ENCODE results near the gene DAB1.
"Not testable (repeated sequence)": the region's sequence is repeated elsewhere in the genome, so short reads cannot be mapped to it uniquely, and the experiment has no call there.

Gene DAB1

DNA sequence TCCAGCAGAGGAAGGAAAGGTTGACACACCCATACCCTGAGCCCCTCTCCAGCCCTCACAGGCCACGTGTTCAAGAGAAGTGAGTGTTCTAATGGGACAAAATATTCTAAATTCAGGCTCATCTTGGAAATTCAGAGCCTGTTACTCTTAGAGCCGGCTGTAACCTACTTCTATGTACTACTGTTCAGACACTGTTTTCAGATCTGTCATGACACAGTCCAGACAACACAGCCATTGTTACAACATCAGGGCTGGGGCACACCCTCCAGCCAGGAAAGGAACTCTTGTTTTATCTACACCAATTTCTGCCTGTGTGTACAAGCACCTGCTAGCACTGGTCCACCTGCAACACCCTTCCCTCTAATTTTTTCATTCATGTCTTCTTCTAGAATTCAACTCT is 312.7 kb downstream of the DAB1 start:
- DNase-seq = no peak

- no peak for DNase-seq
These were observed 314.0 kb downstream of the DAB1 start for GRCh38 chr1:57109883-57110282.

DNA sequence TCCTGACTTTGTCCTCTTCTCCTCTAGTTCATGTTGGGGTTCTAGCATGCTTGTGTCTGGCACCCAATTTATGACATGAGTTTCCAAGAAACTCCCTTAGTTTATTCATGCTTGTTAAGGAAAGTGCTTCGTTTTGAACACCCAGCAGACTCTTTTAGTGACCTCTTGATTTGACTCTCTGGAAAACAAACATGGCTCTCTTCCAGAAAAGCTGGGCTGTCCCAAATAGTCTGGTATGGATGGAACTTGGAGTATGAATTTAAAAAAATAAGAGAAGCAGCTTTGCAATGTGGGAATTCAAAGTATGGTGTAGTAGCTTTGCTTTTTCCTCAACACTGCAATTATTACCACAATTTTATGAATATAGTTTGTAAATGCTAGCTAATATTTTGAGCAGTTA is 314.6 kb downstream of the DAB1 start:
- no peak for DNase-seq

DNA sequence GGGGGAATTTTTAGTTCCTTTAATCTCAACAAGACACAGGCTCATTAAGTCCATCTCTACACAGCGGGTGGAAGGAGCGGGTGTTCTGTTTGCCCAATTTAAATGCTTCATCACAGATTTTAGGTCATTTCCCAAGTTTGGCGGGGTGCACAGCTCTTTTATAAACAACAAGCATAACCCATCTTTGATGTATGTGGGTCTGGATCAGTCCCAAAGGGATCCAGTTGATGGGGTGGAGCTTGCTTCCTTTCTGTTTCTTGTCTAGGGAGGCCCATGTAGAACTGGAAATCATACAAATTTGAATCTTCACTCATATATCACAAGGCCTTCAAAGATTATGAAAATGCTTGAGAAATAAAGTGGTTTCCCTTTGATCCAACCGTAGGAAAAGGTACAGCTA is 317.6 kb downstream of the DAB1 start:
- no peak for DNase-seq

GRCh38 chr1:57102561-57103326 is 321.1 kb downstream of the DAB1 start:
- no peak for DNase-seq

GRCh38 chr1:57101209-57101608 is 322.7 kb downstream of the DAB1 start:
- DNase-seq = no peak

GRCh38 chr1:57094749-57095148 is 329.1 kb downstream of the DAB1 start:
- DNase-seq = no peak

- DNase-seq = no peak
These were observed 330.7 kb downstream of the DAB1 start for GRCh38 chr1:57093122-57093521.

DNA sequence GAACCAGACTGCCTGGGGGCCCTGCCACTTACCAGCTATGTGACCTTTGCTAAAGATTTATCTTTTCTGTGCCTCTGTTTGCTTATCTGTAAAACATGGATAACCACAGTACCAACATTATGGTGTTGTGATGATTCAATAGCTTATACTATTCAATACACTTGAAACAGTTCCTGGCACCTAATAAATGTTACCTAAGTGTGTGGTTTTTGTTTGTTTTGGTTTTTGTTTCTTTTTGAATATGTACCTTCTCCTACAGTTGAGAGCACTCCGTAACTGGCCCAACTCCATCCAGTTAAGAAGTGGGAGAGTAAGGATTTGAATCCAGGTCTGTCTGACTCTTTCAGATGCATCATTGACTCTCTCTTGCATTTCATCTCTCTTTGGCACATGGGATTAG is 332.2 kb downstream of the DAB1 start:
- no peak for DNase-seq

DNA sequence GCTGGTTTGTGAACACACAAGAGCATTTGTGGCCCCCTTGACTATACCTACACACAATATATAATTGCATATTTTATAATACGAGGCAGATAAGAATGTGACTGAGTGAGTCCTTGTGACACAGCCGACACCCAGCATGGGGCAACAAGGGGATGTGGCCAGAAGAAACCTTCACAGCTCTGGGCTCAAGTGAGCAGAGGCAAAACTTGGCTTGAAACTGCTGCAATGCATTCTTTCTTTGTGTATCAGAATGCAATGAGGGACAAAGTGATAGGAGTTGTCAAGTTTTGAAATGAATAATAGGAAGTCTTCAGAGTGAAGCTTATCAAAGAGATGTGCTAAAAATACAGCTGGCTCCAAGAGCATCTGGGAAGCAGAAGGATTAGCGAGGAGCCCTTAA is 334.0 kb downstream of the DAB1 start:
- no peak for DNase-seq

DNA sequence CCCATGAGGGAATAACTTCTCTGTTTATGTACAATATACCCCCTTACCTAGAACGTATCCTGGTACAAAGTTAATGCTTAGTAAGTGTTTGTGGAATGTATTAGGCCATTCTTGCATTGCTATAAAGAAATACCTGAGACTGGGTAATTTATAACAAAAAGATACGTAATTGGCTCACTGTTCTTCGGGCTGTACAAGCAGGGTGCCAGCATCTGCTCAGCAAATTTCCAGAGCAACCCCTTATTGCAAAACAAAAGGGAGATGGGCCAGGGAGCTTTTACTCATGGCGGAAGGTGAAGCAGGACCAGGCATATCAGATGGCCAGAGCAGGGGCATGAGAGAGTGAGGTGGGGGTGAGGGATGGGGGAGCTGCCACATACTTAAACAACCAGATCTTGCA is 334.6 kb downstream of the DAB1 start:
- DNase-seq = no peak

- DNase-seq = no peak
These were observed 335.2 kb downstream of the DAB1 start for GRCh38 chr1:57088653-57089052.

DNA sequence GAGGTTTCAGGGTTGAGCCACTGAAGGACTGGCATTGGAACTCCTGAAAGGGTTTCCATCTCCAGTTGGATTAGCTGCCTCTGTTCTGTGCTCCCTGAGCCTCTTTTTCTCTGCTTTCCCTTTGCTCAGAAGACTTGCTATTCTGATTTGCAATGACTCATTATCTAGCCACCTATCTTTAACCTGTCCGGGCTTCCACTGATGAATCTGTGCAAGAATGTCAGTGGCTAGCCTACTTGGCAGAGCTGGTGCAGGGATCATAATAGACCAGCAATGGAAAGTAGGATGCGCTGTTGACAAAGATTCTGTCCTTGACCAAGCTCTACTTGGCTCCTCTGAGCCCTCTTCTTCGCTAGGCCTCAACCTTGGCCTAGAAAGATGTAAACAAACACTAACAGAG is 336.2 kb downstream of the DAB1 start:
- not testable (repeated sequence) for DNase-seq

- DNase-seq = no peak
These were observed 337.7 kb downstream of the DAB1 start for GRCh38 chr1:57086154-57086553.

GRCh38 chr1:57084701-57085100 is 339.2 kb downstream of the DAB1 start:
- no peak for DNase-seq

GRCh38 chr1:57082711-57083439 is 341.0 kb downstream of the DAB1 start:
- no peak for DNase-seq

DNA sequence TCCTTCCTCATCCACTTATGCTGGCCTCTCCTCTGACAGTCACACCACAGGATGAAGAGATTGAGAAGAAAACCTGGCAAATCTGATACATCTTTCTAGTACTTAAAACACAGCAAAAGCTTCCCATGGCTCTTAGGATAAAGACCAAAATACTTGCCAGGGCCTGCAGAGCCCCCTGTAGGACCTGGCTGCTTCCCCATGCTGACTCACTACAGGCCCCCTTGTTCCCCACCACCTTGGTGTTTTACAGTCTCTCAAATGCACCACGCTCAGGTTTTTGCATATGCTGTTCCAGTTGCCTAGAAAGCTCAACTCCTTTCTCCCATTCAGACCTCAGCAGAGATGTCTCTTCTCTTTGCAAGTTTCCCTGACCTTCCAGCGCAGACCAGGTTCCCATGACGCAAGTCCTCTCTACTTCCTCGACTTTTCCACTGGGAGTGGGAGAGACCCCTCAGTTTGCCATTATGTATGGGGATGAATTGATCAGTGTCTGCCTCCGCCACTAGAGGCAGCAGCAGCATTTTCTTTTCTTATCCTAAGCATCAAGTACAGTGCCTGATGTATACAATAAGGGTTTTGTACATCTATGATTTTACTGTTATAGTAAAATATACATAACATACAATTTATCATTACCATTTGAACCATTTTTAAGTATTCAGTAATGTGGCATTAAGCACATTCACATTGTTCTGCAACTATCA is 344.3 kb downstream of the DAB1 start:
- DNase-seq = no peak

- no peak for DNase-seq
These were observed 351.3 kb downstream of the DAB1 start for GRCh38 chr1:57072401-57073110.

- no peak for DNase-seq
These were observed 356.0 kb downstream of the DAB1 start for GRCh38 chr1:57067863-57068262.

GRCh38 chr1:57066980-57067610 is 356.8 kb downstream of the DAB1 start:
- DNase-seq = no peak

- DNase-seq = no peak
These were observed 358.4 kb downstream of the DAB1 start for GRCh38 chr1:57065442-57065841.

DNA sequence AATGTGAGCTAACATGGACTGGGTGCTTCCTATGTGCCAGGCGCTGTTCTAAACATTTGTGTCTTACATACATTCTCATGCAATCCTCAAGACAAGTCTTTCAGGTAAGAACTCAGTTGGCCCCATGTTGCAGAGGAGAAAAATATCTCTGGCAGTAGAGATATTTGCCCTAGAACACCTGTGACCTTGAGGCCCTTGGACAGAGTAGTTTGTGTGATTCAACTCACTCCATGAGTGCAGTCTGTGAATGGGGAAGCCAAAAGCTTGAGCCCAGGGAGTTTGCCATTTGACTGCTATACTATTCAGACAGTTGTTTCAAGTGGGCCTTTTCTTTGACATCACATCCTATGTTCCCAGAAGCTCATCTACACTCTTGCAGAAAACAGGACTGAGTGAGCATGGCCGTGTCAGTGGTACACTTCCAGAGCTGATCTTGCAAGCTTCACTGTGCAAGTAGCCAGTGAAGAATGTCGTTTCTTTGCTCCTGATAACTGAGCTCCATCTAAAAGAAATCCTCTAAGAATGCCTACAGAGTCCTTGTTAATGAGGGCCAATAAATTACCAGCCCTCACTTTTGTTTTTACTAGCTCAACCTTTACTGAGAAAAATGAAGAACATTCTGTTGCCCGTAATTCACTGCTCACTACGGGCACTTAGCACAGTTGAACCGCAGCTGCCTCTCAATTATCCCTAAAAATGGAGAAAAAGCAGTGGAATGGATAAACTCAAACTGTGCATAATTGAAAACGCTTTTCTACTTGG is 359.3 kb downstream of the DAB1 start:
- DNase-seq = no peak

Data from CD4-positive, alpha-beta T cell treated with Interferon gamma for 1 hour (primary cell).